NK-92 treated with Interleukin-12 subunit alpha and Interleukin-12 subunit beta, amount 100 ng/mL, for 24 hours (cell line): ENCODE measurements around the gene C2CD2.
A peak's percentile ranks its signal among the peaks of the same experiment; 100 is the strongest.

Experiments
- DNase-seq: peaks from one replicate; lab custom pipeline; 2025; lab: John Stamatoyannopoulos, UW

The C2CD2 gene

DNA sequence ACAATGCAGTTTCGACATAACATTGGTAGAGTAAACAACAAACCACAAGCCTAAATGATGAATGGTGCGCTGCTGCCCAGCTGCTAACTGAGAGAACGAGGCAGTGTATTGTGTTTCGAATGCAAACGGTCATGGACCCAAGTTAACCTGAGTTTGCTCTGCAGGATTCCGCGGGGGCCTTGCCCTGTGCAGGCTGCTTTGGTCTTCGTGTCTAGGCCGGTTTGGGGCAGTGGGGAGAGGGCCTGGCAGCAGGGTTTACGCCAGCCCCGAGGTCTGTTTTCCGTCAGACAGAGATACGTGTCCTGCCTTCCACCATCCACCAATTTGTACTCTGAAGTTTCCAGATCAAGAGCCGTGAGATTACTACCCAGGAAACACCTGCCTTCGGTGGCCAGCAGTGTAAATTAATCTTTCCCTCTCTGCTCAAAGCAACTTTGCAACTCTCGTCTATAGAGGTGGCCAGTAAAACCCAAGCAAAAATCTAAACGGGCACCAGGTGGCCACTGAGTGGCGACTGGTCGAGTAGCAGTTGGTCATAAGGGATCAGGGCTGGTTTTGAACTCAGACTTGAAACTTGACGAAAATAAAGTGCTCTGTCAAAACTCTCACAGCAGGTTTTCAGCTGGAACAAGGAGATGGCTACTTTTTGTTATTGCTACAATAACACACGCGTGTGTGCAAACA, 68.3 kb downstream of the C2CD2 start:
- DNase-seq, result no peak

DNA sequence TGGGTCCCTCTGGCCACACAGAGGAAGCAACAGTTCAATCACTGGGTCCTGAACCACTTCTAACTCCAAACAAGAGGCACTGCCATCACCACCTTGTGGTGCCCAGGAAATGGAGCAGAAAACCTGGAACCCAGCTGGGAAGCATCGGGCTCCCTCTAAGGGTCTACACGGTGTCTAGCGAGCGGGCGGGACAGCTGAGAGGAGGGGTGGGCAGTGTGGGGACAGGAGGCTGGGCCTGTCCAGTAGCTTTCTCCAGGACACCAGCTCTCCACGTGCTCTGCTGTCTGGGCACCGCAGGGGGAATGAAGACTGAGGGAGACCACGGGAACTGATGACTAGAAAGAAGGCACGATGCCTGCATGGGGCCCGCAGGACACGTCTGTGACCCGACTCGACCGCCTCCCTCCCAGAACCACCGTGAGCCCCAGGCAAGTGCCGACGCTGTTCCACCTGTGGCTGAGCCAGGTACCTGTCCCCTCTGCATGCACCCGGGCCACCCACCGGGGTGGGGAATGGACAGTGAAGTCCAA, 69.3 kb downstream of the C2CD2 start:
- no peak for DNase-seq

- no peak for DNase-seq
Measured at GRCh38 chr21:41883582-41883981, 70.2 kb downstream of the C2CD2 start.

DNA sequence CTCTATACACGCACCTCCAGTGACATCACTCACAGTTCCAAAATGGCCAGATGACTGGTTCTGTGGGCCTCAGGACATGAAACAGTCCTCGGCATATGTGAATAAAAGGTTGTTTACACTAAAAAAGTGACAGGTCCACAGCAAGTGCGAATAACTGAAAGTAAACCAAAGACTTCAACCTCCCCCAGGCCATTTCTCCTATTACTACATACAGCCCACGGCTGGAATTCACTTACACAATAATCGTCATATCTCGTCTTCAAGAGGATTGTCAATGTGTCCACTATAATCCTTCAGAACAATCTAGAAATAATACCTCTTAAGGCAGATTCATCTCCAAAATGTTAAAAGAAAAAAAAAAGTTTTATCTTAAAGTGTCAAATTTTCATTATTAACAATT, 72.8 kb downstream of the C2CD2 start:
- no peak for DNase-seq

DNA sequence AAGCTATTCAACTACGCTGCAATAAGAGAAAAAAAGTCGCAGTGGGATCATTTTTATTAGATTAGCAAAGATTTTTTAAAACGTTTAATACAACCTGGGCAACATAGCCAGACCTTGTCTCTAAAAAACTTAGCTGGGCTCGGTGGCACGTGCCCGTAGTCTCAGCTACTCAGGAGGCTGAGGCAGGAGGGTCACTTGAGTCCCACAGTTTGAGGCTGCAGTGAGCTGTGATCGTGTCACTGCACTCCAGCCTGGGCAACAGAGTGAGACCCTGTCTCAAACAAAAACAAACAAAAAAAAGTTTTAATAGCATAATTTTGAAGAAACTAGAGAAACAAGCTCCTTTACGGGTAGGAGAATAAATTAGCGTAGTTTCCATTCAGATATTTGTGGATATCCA, 73.7 kb downstream of the C2CD2 start:
- DNase-seq, result no peak

GRCh38 chr21:41879190-41879998, 74.4 kb downstream of the C2CD2 start, which contains the start of gene PRDM15:
TSS of gene PRDM15 (minus strand) at chr21:41879344. CDS start at chr21:41860363, 18,981 bp downstream.
- peak; percentile 74 for DNase-seq

- peak; percentile 68 for DNase-seq
Measured at GRCh38 chr21:41878831-41879189, 75.0 kb downstream of the C2CD2 start.

- DNase-seq, result no peak
Measured at GRCh38 chr21:41877901-41878830, 75.7 kb downstream of the C2CD2 start.

GRCh38 chr21:41876928-41877652, 76.7 kb downstream of the C2CD2 start:
- DNase-seq, result no peak

DNA sequence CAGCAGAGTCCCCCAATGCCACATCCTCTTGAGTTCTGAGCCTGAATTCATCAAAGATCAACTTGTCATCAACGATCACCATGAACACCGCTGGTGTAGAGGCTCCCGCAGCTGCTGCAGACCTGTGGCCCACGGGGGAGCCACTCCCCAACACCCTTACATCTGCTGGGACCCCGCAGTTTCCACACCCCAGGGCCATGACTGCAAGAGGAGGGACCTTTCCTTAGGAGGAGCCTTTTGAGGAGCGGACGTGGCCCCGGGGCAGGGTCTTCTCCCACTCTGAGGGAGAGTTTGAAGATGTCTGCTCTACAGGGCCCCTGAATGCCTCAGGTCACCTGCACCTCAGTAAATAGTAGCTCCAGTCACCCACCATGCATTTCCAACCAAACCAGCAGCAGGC, 77.4 kb downstream of the C2CD2 start:
- no peak for DNase-seq

DNA sequence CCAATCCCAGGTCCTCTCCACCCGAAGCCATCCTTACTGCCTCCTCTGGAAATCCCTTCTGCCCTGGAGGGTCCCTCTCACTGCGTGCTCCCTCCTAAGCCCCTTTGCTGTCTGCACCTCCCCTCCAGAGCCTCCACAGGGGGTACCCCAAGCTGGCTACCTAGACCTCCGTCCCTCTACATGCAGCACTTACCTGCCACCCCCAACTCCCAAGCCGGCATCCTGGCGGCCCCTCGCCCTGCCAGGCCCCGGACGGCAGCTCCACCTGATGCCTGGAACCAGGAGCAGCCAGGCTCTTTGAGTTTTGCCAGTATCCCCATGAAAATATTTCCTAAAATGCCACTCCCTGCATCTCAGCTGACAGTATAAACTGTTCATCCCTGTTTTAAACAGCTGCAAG, 78.7 kb downstream of the C2CD2 start:
- no peak for DNase-seq

GRCh38 chr21:41874611-41875010, 79.2 kb downstream of the C2CD2 start:
- no peak for DNase-seq

DNA sequence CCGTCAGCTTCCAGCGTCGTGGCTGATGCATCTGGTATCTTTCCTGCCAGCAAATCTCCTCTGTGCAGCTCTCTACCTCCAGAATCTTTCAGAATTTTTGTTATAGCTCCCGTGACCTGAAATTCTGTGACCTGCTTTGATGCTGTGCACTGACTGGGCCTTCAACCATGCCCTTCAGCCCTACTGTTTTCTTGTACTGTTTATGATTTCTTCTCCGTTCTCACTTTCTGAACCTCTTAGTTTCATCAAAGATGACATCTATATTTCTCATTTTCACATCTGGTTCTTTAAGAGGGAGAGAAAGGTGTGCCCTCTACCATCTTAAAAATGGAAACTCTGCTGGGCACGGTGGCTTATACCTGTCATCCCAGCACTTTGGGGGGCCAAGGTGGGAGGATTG, 80.4 kb downstream of the C2CD2 start:
- DNase-seq, result no peak

DNA sequence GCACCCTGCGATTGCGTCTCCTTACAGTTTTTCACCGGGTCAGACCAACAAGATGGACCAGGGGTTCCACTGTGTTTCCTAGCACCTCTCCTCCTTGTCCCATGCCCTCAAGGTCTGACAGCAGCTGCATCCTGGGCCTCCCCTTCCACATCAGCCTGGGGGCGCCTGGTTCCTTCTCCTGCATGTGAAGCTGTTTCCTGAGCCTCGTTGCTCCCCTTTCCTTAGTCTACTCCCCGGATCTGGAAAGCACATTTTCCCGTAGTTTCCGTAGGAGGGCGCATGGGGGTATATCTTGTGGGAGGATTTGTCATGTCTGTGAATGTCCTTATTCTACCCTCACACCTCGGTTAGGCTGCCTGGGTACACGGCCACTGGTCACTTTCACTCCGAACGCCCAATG, 80.8 kb downstream of the C2CD2 start:
- DNase-seq, result no peak

DNA sequence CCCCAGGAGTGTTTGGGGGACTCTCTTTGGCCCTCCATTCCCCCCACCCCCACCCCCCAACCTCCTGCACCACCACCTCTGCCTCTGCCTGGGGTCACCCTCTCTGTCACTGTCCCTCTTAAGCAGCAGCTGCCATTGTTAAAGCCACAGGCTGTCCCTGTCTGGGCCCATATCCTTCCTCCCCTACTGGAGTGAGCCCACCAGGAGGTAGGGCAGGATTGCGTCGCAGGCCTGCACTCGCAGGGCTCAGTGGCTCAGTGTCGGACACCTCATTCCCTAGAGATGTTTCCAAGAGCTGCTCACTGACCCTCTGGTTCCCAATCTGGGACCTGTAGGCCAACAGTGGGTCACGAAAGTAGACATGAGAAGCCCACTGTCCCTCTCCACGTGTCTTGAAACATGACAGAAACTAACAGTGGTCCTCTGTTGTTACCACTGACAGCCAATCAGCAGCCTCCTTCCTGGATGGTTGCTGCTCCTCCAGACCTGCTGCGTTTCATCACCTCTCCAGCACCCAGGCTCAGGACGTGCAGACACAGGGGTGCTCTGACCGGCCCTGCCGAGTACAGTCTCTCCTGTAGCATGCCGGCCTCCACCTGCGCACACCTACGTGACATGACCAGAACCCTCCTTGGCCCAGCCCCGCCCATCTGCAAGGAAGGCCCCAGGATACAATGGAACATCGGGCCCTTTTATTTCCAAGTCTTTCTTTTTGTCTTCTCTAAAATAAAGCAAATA, 82.4 kb downstream of the C2CD2 start:
- no peak for DNase-seq

DNA sequence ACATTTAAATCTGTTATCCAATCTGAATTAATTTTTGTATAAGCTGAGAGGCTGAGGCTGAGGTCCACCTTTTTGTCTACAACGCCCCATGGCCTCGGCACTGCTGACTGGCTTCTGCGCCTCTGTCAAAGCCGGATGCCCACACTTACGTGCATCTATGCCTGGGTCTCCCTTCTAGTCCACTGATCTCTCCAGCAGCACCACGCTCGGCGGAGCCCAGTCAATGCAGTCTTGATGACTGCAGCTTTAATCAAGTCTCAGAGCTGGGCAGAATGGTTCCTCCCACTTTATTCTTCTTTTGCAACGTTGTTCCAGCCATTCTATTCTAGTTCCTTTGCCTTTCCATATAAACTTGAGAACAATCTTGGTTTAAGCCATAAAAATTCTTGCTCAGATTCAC, 84.0 kb downstream of the C2CD2 start:
- DNase-seq, result no peak

GRCh38 chr21:41868062-41868710, 85.6 kb downstream of the C2CD2 start:
- DNase-seq, result no peak

DNA sequence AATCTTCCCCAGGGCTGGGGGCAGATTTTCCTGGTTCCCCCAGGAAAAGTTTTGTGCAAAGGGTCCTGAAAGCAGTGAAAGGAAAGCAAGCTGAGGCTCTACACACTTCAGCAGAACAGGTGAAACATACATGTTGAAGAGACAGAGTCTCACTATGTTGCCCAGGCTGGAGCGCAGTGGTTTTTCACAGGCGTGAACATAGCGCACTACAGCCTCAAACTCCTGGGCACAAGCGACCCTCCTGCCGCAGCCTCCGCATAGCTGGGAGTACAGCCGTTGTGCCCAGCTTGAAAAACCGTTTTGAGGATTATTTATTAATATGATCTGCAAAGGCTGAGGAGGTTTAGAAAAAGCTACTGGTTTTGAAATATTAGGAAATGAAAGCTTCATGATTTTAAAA, 86.5 kb downstream of the C2CD2 start:
- DNase-seq, result no peak

DNA sequence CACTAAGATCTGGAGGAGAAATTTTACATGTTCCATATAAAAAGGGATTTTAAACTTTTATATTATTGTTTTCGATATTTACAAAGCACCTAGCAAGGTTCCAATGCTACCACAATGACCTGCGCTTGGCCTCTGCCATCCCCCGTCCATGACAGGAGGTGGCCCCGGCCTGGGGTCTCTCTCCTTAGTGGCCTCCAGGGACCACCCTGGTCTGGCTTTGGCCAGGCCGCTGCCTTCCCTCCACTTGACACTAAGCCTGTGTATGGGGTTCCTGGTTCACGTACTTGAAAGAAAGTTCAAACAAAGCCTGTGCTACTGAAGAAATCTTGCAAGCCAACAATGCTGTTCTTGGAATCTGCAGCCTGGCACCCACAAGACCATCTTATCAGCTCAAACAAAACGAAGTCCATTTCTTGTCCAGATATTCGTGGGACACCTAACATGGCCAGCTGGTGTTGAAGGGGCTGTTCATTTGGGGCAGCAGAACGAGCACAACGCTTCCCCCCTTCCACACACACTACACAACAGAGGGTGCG, 87.5 kb downstream of the C2CD2 start:
- DNase-seq, result no peak
